HG03469 (cell line): ENCODE results near the gene DUSP16.
"Not testable (repeated sequence)": the region's sequence is repeated elsewhere in the genome, so short reads cannot be mapped to it uniquely, and the experiment has no call there.

Experiments used
- ATAC-seq: cut with Tn5 transposase; IDR thresholded peaks from one replicate; pipeline ENCODE4 v1.9.1; 2021; ENCODE audit warnings: mild to moderate bottlenecking, moderate library complexity, moderate number of reproducible peaks; ENCODE audit not compliant: unreplicated experiment

The DUSP16 gene

DNA sequence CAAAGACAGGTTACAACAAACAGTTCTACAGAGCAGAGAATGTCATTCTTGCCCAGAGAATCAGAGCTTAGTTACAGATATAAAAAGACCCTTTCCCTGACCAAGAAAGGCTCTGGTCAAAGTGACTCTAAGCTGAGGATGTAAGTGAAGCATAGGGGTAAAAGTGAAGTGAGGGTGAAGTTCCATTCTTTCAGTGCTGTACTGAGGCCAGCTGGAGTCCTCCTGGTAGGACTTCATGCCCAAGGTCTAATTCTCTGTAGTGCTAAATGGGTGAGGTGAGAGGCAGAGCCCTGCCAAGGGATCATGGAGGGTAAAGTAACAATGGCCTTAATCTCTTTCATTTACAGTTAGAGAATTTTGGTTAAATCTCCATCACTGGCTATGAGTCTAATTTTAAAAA lies 38.5 kb downstream of the DUSP16 start:
- ATAC-seq, result no peak

DNA sequence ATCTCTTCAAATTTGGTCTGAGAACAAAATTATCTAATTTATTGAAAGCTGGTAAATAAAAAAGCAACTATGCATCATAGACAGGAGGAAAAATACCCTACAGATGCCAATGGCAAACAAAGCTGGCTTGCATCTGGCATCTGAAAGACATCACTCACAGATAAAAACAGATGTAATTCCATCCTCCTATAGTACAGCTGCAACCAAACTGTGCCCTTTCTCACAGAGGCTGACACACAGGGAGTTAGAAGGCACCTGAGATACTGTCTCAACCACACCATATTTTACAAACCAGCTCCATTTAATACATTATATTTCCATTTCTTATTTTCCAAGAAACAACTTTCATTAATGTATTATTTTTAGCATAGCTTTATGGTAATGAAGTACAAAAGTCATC lies 39.4 kb downstream of the DUSP16 start:
- no peak for ATAC-seq

DNA sequence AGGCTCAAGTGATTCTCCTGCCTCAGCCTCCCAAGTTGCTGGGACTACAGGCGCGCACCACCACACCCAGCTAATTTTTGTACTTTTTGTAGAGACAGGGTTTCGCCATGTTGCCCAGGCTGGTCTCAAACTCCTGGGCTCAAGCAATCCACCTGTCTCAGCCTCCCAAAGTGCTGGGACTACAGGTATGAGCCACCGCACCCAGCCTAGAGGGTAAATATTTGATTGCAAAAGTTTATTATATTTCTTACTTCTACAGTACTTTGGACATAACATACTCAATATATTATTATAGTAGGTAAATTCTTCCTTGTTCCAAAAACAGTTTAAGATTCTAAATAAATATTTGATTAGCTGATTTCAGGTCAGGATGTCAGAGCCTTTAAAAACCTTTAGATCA lies 40.0 kb downstream of the DUSP16 start:
- ATAC-seq, result not testable (repeated sequence)

DNA sequence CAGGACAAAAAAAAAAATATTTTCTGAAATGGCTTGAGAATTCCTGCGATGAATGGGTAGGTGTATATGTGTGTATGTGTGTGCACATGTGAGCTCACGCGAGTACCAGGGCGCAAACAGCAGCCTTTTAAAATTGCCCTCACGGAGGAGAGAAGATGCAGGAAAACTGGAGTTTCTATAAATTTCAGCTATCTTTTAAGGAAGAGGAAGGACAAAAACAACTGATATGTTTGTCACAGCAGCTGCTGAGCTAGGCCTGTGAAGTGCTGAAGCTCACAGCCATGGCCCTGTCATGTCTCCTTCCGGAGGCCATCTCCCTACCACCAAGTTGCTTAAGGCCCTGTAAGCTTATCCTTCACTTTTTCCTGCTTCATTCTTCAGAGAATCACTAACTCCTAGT lies 40.8 kb downstream of the DUSP16 start:
- ATAC-seq, result no peak

DNA sequence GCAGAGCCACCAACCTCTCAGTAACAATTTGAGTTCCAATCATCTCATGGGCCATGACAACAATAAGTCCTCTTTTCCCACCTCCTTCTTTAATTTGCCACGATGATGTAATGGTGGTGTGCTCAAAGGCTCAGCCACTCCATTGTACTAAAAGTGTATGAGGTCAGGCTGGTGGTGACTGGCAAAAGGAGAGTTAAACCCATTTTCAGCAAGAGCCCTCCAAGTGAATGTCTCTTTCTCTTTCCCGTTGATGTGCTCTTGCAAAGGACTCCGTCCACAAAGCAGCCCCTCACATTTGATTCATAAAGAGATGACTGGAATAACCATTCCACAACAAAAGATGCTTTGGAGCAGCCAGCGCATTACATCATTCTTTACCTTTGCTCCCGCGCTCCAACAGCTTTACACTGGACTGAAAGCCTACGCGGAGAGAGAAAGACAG lies 41.6 kb downstream of the DUSP16 start:
- ATAC-seq, result no peak

- no peak for ATAC-seq
Measured at GRCh38 chr12:12520273-12520672, 42.4 kb downstream of the DUSP16 start.

- ATAC-seq, result no peak
Measured at GRCh38 chr12:12519354-12519998, 43.2 kb downstream of the DUSP16 start.

DNA sequence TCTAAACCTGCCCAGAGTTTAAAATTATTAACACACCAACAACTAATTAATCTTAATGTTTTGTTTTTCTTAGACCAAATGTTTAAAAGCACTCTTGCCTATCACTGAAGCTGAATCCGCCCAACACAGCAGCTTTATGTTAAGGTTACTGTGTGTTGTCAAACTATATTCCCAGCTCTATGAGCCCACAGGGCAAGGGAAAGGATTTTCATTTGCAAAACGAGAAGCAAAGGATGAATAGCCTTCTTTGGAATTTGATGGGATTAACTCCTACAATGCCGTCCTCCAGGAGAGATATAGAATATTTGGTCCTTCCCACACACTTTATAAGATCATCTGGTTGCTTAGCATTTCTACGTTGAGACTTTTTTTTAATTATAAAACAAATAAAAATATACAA lies 43.7 kb downstream of the DUSP16 start:
- ATAC-seq, result no peak

DNA sequence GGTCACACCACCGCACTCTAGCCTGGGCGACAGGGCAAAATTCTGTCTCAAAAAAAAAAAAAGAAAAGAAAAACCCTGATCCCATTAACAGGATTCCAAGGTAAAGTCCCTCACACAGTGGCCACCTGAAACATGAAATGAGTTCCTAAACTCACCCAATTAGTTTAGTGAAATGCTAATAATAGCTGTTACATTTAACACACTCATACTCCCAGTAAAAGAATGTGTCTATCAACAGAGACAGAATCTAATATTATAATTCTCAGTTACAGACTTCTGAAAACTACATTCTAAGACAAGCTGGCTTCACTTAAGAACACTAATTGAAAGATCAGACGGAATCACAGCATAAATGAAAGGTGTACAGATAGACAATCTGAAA lies 44.2 kb downstream of the DUSP16 start:
- no peak for ATAC-seq

DNA sequence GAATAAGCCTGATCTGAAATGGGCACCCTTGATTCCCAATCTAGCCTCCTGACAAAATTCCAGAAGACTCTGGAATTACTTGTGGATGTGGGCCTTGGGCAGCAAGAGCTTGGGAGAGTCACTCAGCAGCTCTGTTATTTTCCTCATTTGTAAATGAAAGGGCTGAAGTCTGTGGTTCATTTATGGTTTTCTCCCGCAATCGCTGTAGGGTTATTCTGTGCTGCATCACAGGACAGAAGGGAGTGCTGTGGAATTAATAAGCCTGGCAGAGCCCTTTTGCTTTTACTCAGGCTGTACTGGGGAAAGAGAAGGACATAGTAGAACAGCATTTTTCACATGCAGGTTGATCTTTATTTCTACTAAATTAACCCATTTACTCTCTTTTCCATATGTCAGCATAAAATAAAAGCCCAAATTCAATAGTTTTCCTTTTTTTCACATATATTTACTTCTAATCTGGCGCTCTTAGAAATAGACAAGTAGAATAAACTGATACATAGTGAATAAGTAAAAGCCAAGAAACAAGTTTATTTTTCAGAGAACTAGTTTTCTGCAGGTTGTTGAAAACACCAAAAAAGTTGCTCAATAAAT lies 49.2 kb downstream of the DUSP16 start:
- no peak for ATAC-seq

GRCh38 chr12:12511895-12512711 lies 50.6 kb downstream of the DUSP16 start:
- ATAC-seq, result no peak

GRCh38 chr12:12511021-12511783 lies 51.5 kb downstream of the DUSP16 start:
- no peak for ATAC-seq

GRCh38 chr12:12510551-12510950 lies 52.1 kb downstream of the DUSP16 start:
- no peak for ATAC-seq

GRCh38 chr12:12510141-12510540 lies 52.5 kb downstream of the DUSP16 start:
- ATAC-seq, result no peak

GRCh38 chr12:12508612-12509011 lies 54.1 kb downstream of the DUSP16 start:
- ATAC-seq, result no peak

- ATAC-seq, result no peak
Measured at GRCh38 chr12:12507121-12507520, 55.5 kb downstream of the DUSP16 start.

DNA sequence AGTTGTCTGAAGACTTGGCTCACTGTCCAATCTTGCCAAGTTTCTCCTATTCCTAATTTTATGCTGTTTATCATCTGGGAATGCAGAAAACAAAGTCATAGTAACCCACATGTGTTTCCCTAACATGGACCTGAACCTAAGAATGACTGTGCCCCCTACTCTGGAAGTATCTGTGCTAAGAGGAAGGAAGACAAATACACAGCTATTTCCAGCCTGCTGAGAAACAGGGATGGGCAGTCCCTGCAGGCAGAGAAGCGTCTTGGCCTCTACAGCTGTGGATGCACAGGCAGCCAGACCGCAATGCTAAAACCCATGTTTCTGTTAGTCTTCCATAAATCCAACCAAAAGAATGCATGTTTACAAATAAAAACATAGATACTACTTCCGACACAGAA lies 56.2 kb downstream of the DUSP16 start:
- no peak for ATAC-seq

- ATAC-seq, result peak; percentile 63
Measured at GRCh38 chr12:12505544-12506495, 56.8 kb downstream of the DUSP16 start.

DNA sequence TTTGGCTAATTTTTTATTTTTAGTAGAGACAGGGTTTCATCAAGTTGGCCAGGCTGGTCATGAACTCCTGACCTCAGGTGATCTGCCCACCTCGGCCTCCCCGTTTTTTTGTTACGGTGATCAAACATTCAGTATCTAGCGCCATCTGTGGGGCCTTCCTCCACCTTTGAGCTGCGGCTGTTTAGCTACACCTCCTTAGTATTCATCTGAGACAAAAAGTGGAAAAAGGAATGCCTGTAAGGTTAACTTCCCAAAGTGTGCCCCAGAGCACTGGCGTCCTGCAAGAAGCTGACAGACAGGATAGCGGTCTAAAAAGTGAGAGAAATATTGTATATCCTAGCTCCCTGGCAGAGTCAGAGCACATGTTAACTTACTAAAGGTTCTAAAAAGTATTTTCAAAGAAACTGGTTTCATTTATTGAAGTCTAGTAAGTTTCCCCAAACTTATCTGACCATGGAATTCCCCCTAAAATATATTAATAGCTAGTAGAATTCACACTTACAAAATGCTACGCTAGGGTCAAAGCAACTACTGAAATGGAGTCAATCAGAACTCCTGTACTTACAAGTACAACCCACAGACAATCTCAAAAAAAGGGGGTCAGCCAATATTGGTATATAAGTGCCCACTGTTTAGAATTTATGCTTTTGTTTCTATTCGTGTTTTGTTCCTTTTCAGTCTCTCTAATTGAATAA lies 59.1 kb downstream of the DUSP16 start:
- no peak for ATAC-seq

DNA sequence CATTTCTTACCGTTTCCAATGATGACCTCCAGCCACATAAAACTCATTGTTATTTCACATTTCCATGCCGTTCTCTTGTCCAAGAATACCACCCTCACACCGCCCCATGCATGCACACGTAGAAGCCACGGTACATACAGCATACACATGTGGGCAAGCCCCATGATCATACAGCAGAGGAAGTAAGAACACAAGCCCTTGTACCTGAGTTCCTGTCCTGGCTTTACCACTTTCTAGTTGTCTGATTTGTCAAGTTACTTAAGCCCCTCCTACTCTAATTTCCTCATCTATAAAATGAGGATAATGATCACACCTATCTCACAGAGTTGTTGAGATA lies 59.9 kb downstream of the DUSP16 start:
- ATAC-seq, result no peak
